Kidney (tissue), 14 donors: ENCODE data around the gene PAQR3. TPM values are rescaled to one million over a fixed set of nuclear protein-coding genes. Genes with fewer than 3 reads are reported as not detected.

ENCODE experiments used
- DNase-seq, 5 donors: peaks; one replicate each; pipeline ENCODE4 v3.0.0-alpha.2; 2013 to 2020
- FAIRE-seq: peaks from 2 replicates; lab custom pipeline; 2012; peaks lifted over from hg19 to GRCh38; lab: Jason Lieb, UNC
- H3K27ac ChIP-seq, 2 donors: one replicate each; pipeline ENCODE4 v1.7.0; 2013; ENCODE audit warnings: low read depth in 2 of 2, low read length in 2 of 2, inconsistent platforms in 1 of 2
- H3K27me3 ChIP-seq: one replicate; pipeline ENCODE4 v1.7.1; 2013; ENCODE audit warnings: low read length, inconsistent platforms; ENCODE audit not compliant: control insufficient read depth, insufficient read depth
- H3K36me3 ChIP-seq, 3 donors: one replicate each; pipeline versions ENCODE4 v1.7.0 to v1.7.1; 2013; ENCODE audit warnings: low read length in 3 of 3, control low read depth in 1 of 3, inconsistent platforms in 1 of 3; ENCODE audit not compliant: insufficient read depth in 3 of 3, control insufficient read depth in 2 of 3
- H3K4me1 ChIP-seq, 3 donors: one replicate each; pipeline versions ENCODE4 v1.7.0 to v1.7.1; 2013; ENCODE audit warnings: low read length in 3 of 3, inconsistent platforms in 1 of 3, low read depth in 1 of 3; ENCODE audit not compliant: control insufficient read depth in 2 of 3, insufficient read depth in 2 of 3
- H3K4me3 ChIP-seq, 3 donors: one replicate each; pipeline versions ENCODE4 v1.7.0 to v1.8.1; 2013; ENCODE audit warnings: low read length in 3 of 3, control low read depth in 1 of 3, inconsistent platforms in 1 of 3
- H3K9ac ChIP-seq, 3 donors: one replicate each; pipeline versions ENCODE4 v1.7.0 to v1.7.1; 2013; ENCODE audit warnings: low read length in 3 of 3, control low read depth in 1 of 3, inconsistent platforms in 1 of 3
- H3K9me3 ChIP-seq, 3 donors: one replicate each; pipeline versions ENCODE4 v1.7.0 to v1.7.1; 2013; ENCODE audit warnings: low read length in 3 of 3, control low read depth in 1 of 3, inconsistent platforms in 1 of 3; ENCODE audit not compliant: control insufficient read depth in 2 of 3, insufficient read depth in 1 of 3
- intact Hi-C: fragments of 100-400 bp; cut with DNase I; formaldehyde crosslinking; loops from one replicate; pipeline ENCODE4 v1.11.1; 2022
- polyA plus RNA-seq: library from polyadenylated mRNA; stranded (reverse); fragments of 350-450 nt; fragmentation: Illumina TruSeq; extraction: RNeasy Lipid Tissue Mini Kit (QIAGEN cat#74804); gene quantifications from one replicate; pipeline ENCODE4 v1.2.3, GENCODE V29; 2014; ENCODE audit warnings: low read depth, low replicate concordance; ENCODE audit not compliant: insufficient read depth
- total RNA-seq: library from RNA; stranded (reverse); fragmentation: NEBNext Ultra II Directional; extraction: Animal tissue kit (Norgen Biotek cat#: 25700); gene quantifications from one replicate; pipeline ENCODE4 v1.2.1, GENCODE V29; 2021
- TF ChIP-seq, protein P1 (sequence below): IDR thresholded peaks from 3 replicates; pipeline ENCODE4 v1.5.1; 2012; ENCODE audit warnings: mild to moderate bottlenecking, moderate library complexity, borderline replicate concordance; ENCODE audit not compliant: insufficient read depth; ENCODE audit errors: extremely low read depth
- donor health status: control.
- donor health status: control.
- donor health status: control.
- donor health status: control.
- donor health status: control.
- donor health status: DM: yes; HTN: yes; CAD: no.
- donor health status: Normal renal cell carcinoma (clear cell type).

PAQR3 gene
- total and polyA plus RNA-seq, 2 donors from 2014 or later, result 4.9 to 11.4 TPM

DNA sequence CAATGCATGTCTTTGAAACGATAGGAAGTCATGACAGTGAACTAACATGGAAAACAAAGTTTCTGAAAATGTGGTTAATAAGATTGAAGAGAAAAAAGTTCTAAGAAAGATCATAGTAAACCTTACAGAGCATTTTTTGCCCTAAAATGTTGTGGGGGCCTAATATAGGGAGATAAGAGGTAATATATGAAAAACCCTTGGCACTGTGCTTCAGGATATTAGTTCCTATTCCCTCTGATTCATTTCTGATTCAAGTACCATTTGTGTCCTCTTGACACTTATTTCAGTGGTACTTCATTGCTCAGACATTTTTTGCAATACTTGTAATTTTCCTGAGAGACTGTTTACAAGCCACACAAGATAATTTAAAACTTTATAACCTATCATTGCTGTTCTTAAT is 35.1 kb downstream of the PAQR3 start:
- intact Hi-C loops, result no loop called here
- TF ChIP-seq, protein P1, sequence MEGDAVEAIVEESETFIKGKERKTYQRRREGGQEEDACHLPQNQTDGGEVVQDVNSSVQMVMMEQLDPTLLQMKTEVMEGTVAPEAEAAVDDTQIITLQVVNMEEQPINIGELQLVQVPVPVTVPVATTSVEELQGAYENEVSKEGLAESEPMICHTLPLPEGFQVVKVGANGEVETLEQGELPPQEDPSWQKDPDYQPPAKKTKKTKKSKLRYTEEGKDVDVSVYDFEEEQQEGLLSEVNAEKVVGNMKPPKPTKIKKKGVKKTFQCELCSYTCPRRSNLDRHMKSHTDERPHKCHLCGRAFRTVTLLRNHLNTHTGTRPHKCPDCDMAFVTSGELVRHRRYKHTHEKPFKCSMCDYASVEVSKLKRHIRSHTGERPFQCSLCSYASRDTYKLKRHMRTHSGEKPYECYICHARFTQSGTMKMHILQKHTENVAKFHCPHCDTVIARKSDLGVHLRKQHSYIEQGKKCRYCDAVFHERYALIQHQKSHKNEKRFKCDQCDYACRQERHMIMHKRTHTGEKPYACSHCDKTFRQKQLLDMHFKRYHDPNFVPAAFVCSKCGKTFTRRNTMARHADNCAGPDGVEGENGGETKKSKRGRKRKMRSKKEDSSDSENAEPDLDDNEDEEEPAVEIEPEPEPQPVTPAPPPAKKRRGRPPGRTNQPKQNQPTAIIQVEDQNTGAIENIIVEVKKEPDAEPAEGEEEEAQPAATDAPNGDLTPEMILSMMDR, result no peak
- H3K36me3 ChIP-seq, result no peaks in the 10 kb centered on the region
- no peak overlapping the region for H3K4me3 ChIP-seq
- no peaks in the 10 kb centered on the region for H3K4me1 ChIP-seq
- DNase-seq, result no peak
- H3K27ac ChIP-seq, result no peak overlapping the region
- H3K27me3 ChIP-seq, result no peaks in the 10 kb centered on the region
- H3K9ac ChIP-seq, result no peak overlapping the region
- H3K9me3 ChIP-seq, result no peaks in the 10 kb centered on the region
- FAIRE-seq, result no peak

DNA sequence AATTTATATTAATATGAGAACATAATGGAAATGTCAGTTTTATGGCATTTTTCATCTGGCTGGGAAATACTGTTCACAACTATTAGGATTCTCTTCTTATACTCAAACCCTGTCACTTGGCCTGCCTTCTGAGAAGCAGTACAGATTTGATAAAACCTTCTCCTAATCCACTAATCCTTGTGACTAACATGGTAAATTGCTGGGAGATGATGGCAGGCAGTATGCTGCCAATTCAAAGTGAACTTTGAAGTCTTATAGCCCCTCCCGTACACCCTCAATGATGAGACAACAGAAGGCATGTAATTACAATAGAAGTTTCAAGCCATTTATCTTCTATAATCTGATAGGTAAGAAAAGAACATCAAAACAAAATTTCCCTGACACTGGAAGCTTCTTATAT is 36.9 kb downstream of the PAQR3 start:
- no peaks in the 10 kb centered on the region for H3K36me3 ChIP-seq
- no peak overlapping the region for H3K9ac ChIP-seq
- TF ChIP-seq, protein P1, result no peak
- no peak for FAIRE-seq
- no peaks in the 10 kb centered on the region for H3K4me1 ChIP-seq
- no peaks in the 10 kb centered on the region for H3K9me3 ChIP-seq
- intact Hi-C loops, result no loop called here
- H3K4me3 ChIP-seq, result no peak overlapping the region
- no peak overlapping the region for H3K27ac ChIP-seq
- no peaks in the 10 kb centered on the region for H3K27me3 ChIP-seq
- DNase-seq, result no peak

DNA sequence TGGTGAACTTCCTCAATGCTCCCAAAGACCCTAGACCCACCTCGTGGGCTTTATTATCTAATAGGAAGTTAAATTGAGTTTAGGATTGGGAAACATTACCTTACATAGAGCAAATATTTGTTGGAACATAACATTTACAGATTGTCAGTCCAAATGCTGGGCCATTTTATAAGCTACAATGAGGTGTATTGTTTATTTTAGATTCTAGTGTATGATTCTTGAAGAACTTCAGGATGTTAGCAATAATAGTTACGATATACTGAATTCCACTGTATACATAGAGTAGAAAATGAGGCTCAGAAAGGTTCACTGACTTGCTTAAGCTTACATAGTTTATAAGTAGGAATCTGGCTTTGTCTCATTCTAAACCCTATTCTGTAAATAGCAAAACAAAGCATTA is 37.4 kb downstream of the PAQR3 start:
- H3K27me3 ChIP-seq, result no peaks in the 10 kb centered on the region

More for the DNA sequence above, 37.4 kb downstream of the PAQR3 start:
- H3K27ac ChIP-seq, result no peak overlapping the region
- no peak for DNase-seq
- no peaks in the 10 kb centered on the region for H3K4me1 ChIP-seq
- TF ChIP-seq, protein P1, result no peak
- FAIRE-seq, result no peak
- H3K36me3 ChIP-seq, result no peaks in the 10 kb centered on the region
- intact Hi-C loops, result no loop called here
- no peak overlapping the region for H3K9ac ChIP-seq
- no peaks in the 10 kb centered on the region for H3K9me3 ChIP-seq
- H3K4me3 ChIP-seq, result no peak overlapping the region
